ENCODE results near the gene MITF.

GRCh38 chr3:69972672-69973071 lies 233.4 kb downstream of the MITF start:
- no peak for TF ChIP-seq POLR2A (IDR thresholded peaks at IDR 0.05; ENCODE audit: low read depth, low read length)
- TF ChIP-seq TAF1 (IDR thresholded peaks at IDR 0.05; ENCODE audit: low read depth, low read length), result no peak
- TF ChIP-seq POLR2AphosphoS5 (IDR thresholded peaks at IDR 0.05; ENCODE audit: low read depth, low read length), result no peak
- no peak for TF ChIP-seq SPI1 (IDR thresholded peaks at IDR 0.05; ENCODE audit: low read depth, low read length)

All from GM12891 (cell line).